ENCODE results near the gene NUDT2. TPM values are rescaled to one million over a fixed set of nuclear protein-coding genes. Genes with fewer than 3 reads are reported as not detected.

Gene NUDT2
- total RNA-seq, 1 donor from 2014 or later, result 33.1 TPM

- Mint-ChIP-seq H3K4me1 (peaks cover 17% of the 10 kb centered on the region), H3K27ac (no peak overlapping the region), H3K27me3 (ENCODE audit: insufficient read depth, low read depth) (peaks cover 19% of the 10 kb centered on the region), H3K9me3 (peaks cover 9% of the 10 kb centered on the region), H3K36me3 (peaks cover 18% of the 10 kb centered on the region), H3K4me3 (no peak overlapping the region)
- Histone ChIP-seq H3K27ac (no peak overlapping the region), H3K4me3 (no peak overlapping the region), H3K79me2 (ENCODE audit: low read depth) (no peaks in the 10 kb centered on the region), H2AFZ (replicated peaks) (no peak overlapping the region), H4K20me1 (ENCODE audit: low read depth) (peaks cover 5% of the 10 kb centered on the region), H3F3A (ENCODE audit: low read depth) (no peaks in the 10 kb centered on the region), H3K4me2 (no peak overlapping the region), H3K27me3 (peaks cover 61% of the 10 kb centered on the region), H3K9ac (no peak overlapping the region), H3K4me1 (no peaks in the 10 kb centered on the region), H3K36me3 (no peaks in the 10 kb centered on the region), H3K9me3 (ENCODE audit: low read depth) (no peaks in the 10 kb centered on the region)
- no peak for DNase-seq (ENCODE audit: low spot score)
- no peak for TF ChIP-seq EZH2phosphoT487 (IDR thresholded peaks at IDR 0.05)
- TF ChIP-seq EZH2 (IDR thresholded peaks at IDR 0.05), result no peak
These were observed 45.0 kb downstream of the NUDT2 start for GRCh38 chr9:34374339-34374738.

GRCh38 chr9:34374905-34375552, 45.7 kb downstream of the NUDT2 start:
- Histone ChIP-seq H3K9ac (no peak overlapping the region), H3K27ac (no peak overlapping the region), H3F3A (ENCODE audit: low read depth) (peaks cover 4% of the 10 kb centered on the region), H3K36me3 (no peaks in the 10 kb centered on the region), H3K4me1 (peaks cover 4% of the 10 kb centered on the region), H2AFZ (replicated peaks) (no peak overlapping the region), H3K4me2 (no peak overlapping the region), H3K27me3 (peaks cover 68% of the 10 kb centered on the region), H3K4me3 (no peak overlapping the region), H3K9me3 (ENCODE audit: low read depth) (no peaks in the 10 kb centered on the region), H4K20me1 (ENCODE audit: low read depth) (peaks cover 5% of the 10 kb centered on the region), H3K79me2 (ENCODE audit: low read depth) (no peaks in the 10 kb centered on the region)
- Mint-ChIP-seq H3K4me3 (peak overlapping the region; percentile 88), H3K27me3 (ENCODE audit: insufficient read depth, low read depth) (peaks cover 25% of the 10 kb centered on the region), H3K4me1 (peaks cover 24% of the 10 kb centered on the region), H3K9me3 (peaks cover 9% of the 10 kb centered on the region), H3K36me3 (peaks cover 18% of the 10 kb centered on the region), H3K27ac (no peak overlapping the region)
- no peak for TF ChIP-seq EZH2phosphoT487 (IDR thresholded peaks at IDR 0.05)
- no peak for TF ChIP-seq CTCF (IDR thresholded peaks at IDR 0.05)
- no peak for TF ChIP-seq EZH2 (IDR thresholded peaks at IDR 0.05)
- peak; percentile 11 for DNase-seq (ENCODE audit: low spot score)

GRCh38 chr9:34375901-34376595, 46.7 kb downstream of the NUDT2 start:
- no peak for TF ChIP-seq EZH2phosphoT487 (IDR thresholded peaks at IDR 0.05)
- peak; percentile 26 for TF ChIP-seq CTCF (IDR thresholded peaks at IDR 0.05)
- no peak for TF ChIP-seq EZH2 (IDR thresholded peaks at IDR 0.05)
- DNase-seq (ENCODE audit: low spot score), result peak; percentile 45

More at GRCh38 chr9:34375901-34376595, 46.7 kb downstream of the NUDT2 start:
- peaks cover 33% of the 10 kb centered on the region for H3K27me3 Mint-ChIP-seq (ENCODE audit: insufficient read depth, low read depth)
- peak overlapping the region; percentile 69 for H3K4me3 ChIP-seq
- peaks cover 79% of the 10 kb centered on the region for H3K27me3 ChIP-seq
- no peak overlapping the region for H3K9ac ChIP-seq
- peak overlapping the region; percentile 92 for H3K4me2 ChIP-seq
- peak overlapping the region; percentile 88 for H3K4me3 Mint-ChIP-seq
- peaks cover 5% of the 10 kb centered on the region for H4K20me1 ChIP-seq (ENCODE audit: low read depth)
- no peak overlapping the region for H2AFZ ChIP-seq (replicated peaks)
- no peak overlapping the region for H3K27ac ChIP-seq
- no peaks in the 10 kb centered on the region for H3K79me2 ChIP-seq (ENCODE audit: low read depth)
- H3K36me3 ChIP-seq, result no peaks in the 10 kb centered on the region
- H3K36me3 Mint-ChIP-seq, result peaks cover 10% of the 10 kb centered on the region
- H3K9me3 Mint-ChIP-seq, result peaks cover 7% of the 10 kb centered on the region
- H3F3A ChIP-seq (ENCODE audit: low read depth), result peaks cover 7% of the 10 kb centered on the region
- no peaks in the 10 kb centered on the region for H3K9me3 ChIP-seq (ENCODE audit: low read depth)
- H3K4me1 Mint-ChIP-seq, result peaks cover 30% of the 10 kb centered on the region
- H3K4me1 ChIP-seq, result peaks cover 7% of the 10 kb centered on the region
- no peak overlapping the region for H3K27ac Mint-ChIP-seq

Measured in neural progenitor cell (in vitro differentiated cells).